ENCODE results near the gene IRF9. TPM values are rescaled to one million over a fixed set of nuclear protein-coding genes. Genes with fewer than 3 reads are reported as not detected.

The IRF9 gene
- total and polyA plus RNA-seq, 2 of the 13 experiments (the other 11 are each of a cell fraction or from before 2014, with no cell fraction given) = 14.9 to 49.7 TPM

GRCh38 chr14:24159777-24160498 lies 1.1 kb upstream of the IRF9 start (continued):
- TF ChIP-seq KLF13 (CRISPR knock-in tag; IDR thresholded peaks at IDR 0.05) = 0 out of 2 replicates have a peak, but pooled peaks have one; percentile 21
- peak; percentile 45; the same call in 1 of the 2 replicates for TF ChIP-seq RBFOX2 (IDR thresholded peaks at IDR 0.05; ENCODE audit: low read depth, low read length)
- peak; percentile 74 for TF ChIP-seq HNRNPH1 (optimal IDR thresholded peaks at IDR 0.05; ENCODE audit: low read depth, low read length)
- TF ChIP-seq SRF (IDR thresholded peaks at IDR 0.05; ENCODE audit: low read depth, low read length) = no peak
- TF ChIP-seq NFYB (CRISPR knock-in tag; IDR thresholded peaks at IDR 0.05) = no peak
- TF ChIP-seq GABPA (IDR thresholded peaks at IDR 0.05; ENCODE audit: low read depth, low read length) = no peak
- no peak for TF ChIP-seq GABPA (CRISPR knock-in tag; IDR thresholded peaks at IDR 0.05; ENCODE audit: low read depth)
- no peak for TF ChIP-seq MBNL3 (CRISPR knock-in tag; conservative IDR thresholded peaks at IDR 0.05)
- TF ChIP-seq MED8 (CRISPR knock-in tag; IDR thresholded peaks at IDR 0.05; ENCODE audit: insufficient replicate concordance) = no peak
- TF ChIP-seq ZNF205 (CRISPR knock-in tag; IDR thresholded peaks at IDR 0.05) = no peak
- no peak for TF ChIP-seq YEATS4 (CRISPR knock-in tag; IDR thresholded peaks at IDR 0.05; ENCODE audit: borderline replicate concordance)
- peak; percentile 30; the same call in 1 of the 2 replicates for TF ChIP-seq ZNF225 (CRISPR knock-in tag; IDR thresholded peaks at IDR 0.05)
- TF ChIP-seq SMAD3 (CRISPR knock-in tag; IDR thresholded peaks at IDR 0.05) = no peak
- TF ChIP-seq SMAD9 (CRISPR knock-in tag; IDR thresholded peaks at IDR 0.05) = no peak
- TF ChIP-seq ZFAT (CRISPR knock-in tag; conservative IDR thresholded peaks at IDR 0.05) = no peak
- no peak for TF ChIP-seq ZMAT3 (CRISPR knock-in tag; conservative IDR thresholded peaks at IDR 0.05)
- TF ChIP-seq ZNF800 (CRISPR knock-in tag; IDR thresholded peaks at IDR 0.05) = no peak
- TF ChIP-seq ZNF674 (CRISPR knock-in tag; IDR thresholded peaks at IDR 0.05; ENCODE audit: low read depth) = no peak
- TF ChIP-seq ZEB1 (IDR thresholded peaks at IDR 0.05; ENCODE audit: insufficient replicate concordance, low read depth) = peak; percentile 3
- TF ChIP-seq REL (CRISPR knock-in tag; conservative IDR thresholded peaks at IDR 0.05) = no peak
- 0 out of 2 replicates have a peak, but pooled peaks have one; percentile 24 for TF ChIP-seq ZXDC (CRISPR knock-in tag; IDR thresholded peaks at IDR 0.05)
- TF ChIP-seq USF2 (IDR thresholded peaks at IDR 0.05; ENCODE audit: low read depth, low read length) = no peak
- no peak for TF ChIP-seq USF2 (CRISPR knock-in tag; IDR thresholded peaks at IDR 0.05; ENCODE audit: borderline replicate concordance)
- TF ChIP-seq ZZZ3 (CRISPR knock-in tag; IDR thresholded peaks at IDR 0.05; ENCODE audit: borderline replicate concordance) = no peak
- TF ChIP-seq ZNF776 (CRISPR knock-in tag; IDR thresholded peaks at IDR 0.05) = 0 out of 2 replicates have a peak, but pooled peaks have one; percentile 31
- TF ChIP-seq ZNF878 (CRISPR knock-in tag; IDR thresholded peaks at IDR 0.05) = no peak

Measured in HepG2 (cell line).